D721Med (cell line): Measurements from ENCODE around the gene RNF17.

Experiments used
- DNase-seq: peaks from one replicate; pipeline ENCODE4 v3.0.0; 2011; ENCODE audit warnings: low spot score; ENCODE audit not compliant: insufficient read length
- FAIRE-seq: peaks from 2 replicates; lab custom pipeline; 2011; peaks lifted over from hg19 to GRCh38; lab: Jason Lieb, UNC
- CTCF ChIP-seq: IDR thresholded peaks from 2 replicates; pipeline ENCODE4 v1.5.1; 2012; ENCODE audit warnings: mild to moderate bottlenecking, control low read depth; ENCODE audit not compliant: insufficient read depth; ENCODE audit errors: missing control alignments

The RNF17 gene

GRCh38 chr13:24897293-24897692 is 133.3 kb downstream of the RNF17 start:
- TF ChIP-seq CTCF: no peak
- DNase-seq: no peak
- FAIRE-seq: no peak

- no peak for DNase-seq
- no peak for TF ChIP-seq CTCF
- no peak for FAIRE-seq
Observed at GRCh38 chr13:24899601-24900000, 135.6 kb downstream of the RNF17 start.

- no peak for TF ChIP-seq CTCF
- DNase-seq: no peak
- FAIRE-seq: no peak
Observed at GRCh38 chr13:24900507-24900906, 136.5 kb downstream of the RNF17 start.

- no peak for FAIRE-seq
- no peak for TF ChIP-seq CTCF
Observed at GRCh38 chr13:24905242-24905641, 141.3 kb downstream of the RNF17 start.

GRCh38 chr13:24906268-24906667 is 142.3 kb downstream of the RNF17 start:
- no peak for FAIRE-seq
- DNase-seq: no peak
- no peak for TF ChIP-seq CTCF

More at GRCh38 chr13:24905242-24905641, 141.3 kb downstream of the RNF17 start:
- DNase-seq: no peak

- DNase-seq (no peak), FAIRE-seq (no peak)
- TF ChIP-seq CTCF: no peak
Observed at GRCh38 chr13:24910502-24911132, 146.6 kb downstream of the RNF17 start.

GRCh38 chr13:24911133-24911908 is 147.4 kb downstream of the RNF17 start:
- DNase-seq (no peak), FAIRE-seq (no peak)
- no peak for TF ChIP-seq CTCF
